GM12891 (cell line): Measurements from ENCODE around the gene TSKS.

Source experiments
- PAX5 ChIP-seq: IDR thresholded peaks from 2 replicates; pipeline ENCODE4 v1.6.1; 2011; ENCODE audit warnings: low read length, moderate library complexity, mild to moderate bottlenecking; ENCODE audit not compliant: insufficient read depth, severe bottlenecking
- POLR2A ChIP-seq: IDR thresholded peaks from 2 replicates; pipeline ENCODE4 v1.6.1; 2011; ENCODE audit warnings: low read depth, low read length, control low read depth
- POLR2AphosphoS5 ChIP-seq: IDR thresholded peaks from 2 replicates; pipeline ENCODE4 v1.6.1; 2011; ENCODE audit warnings: low read depth, low read length, control low read depth
- POU2F2 ChIP-seq: IDR thresholded peaks from 2 replicates; pipeline ENCODE4 v1.6.1; 2011; ENCODE audit warnings: low read depth, mild to moderate bottlenecking, control low read depth, low read length, moderate library complexity
- SPI1 ChIP-seq: IDR thresholded peaks from 2 replicates; pipeline ENCODE4 v1.6.1; 2011; ENCODE audit warnings: low read depth, low read length, control low read depth
- TAF1 ChIP-seq: IDR thresholded peaks from 2 replicates; pipeline ENCODE4 v1.6.1; 2011; ENCODE audit warnings: low read depth, low read length, control low read depth

DNA sequence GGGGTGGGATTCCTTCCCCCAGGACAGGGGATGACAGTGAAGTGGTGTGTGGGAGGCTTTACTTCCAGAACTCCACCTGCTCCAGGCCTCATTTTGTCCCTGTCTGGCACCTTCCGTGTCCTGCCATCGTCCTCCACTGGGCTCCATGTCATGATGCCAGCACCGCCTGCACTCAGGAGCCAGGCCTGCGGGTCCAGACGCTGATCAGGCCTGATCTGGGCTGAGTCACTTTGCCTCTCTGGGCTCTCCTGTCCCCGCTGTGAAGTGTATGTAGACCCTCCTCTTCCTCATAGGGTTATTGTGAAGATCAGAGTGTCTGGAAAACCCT is 40.4 kb upstream of the TSKS start:
- TF ChIP-seq TAF1 (no peak), POLR2A (no peak), POLR2AphosphoS5 (no peak), POU2F2 (no peak), SPI1 (no peak), PAX5 (no peak)
